CD4-positive, alpha-beta T cell treated with Interferon gamma for 1 hour (primary cell): Measurements from ENCODE around the gene KRT7.

Source experiments
- DNase-seq: peaks from one replicate; pipeline ENCODE4 v3.0.0-alpha.2; 2020

The KRT7 gene

GRCh38 chr12:52212701-52213563, 20.1 kb upstream of the KRT7 start:
- DNase-seq: no peak

GRCh38 chr12:52213564-52214420, 19.3 kb upstream of the KRT7 start:
- DNase-seq: peak; percentile 57

- DNase-seq: no peak
These were observed 18.6 kb upstream of the KRT7 start for GRCh38 chr12:52214421-52214802.

- no peak for DNase-seq
These were observed 17.4 kb upstream of the KRT7 start for GRCh38 chr12:52215587-52216031.

- no peak for DNase-seq
These were observed 16.9 kb upstream of the KRT7 start for GRCh38 chr12:52216100-52216499.

GRCh38 chr12:52216807-52217206, 16.2 kb upstream of the KRT7 start:
- DNase-seq: no peak

GRCh38 chr12:52217223-52217622, 15.8 kb upstream of the KRT7 start:
- no peak for DNase-seq

- no peak for DNase-seq
These were observed 15.0 kb upstream of the KRT7 start for GRCh38 chr12:52218001-52218400.

- no peak for DNase-seq
These were observed 12.6 kb upstream of the KRT7 start for GRCh38 chr12:52220477-52220876.

- no peak for DNase-seq
These were observed 11.8 kb upstream of the KRT7 start for GRCh38 chr12:52221070-52221781.

- DNase-seq: peak; percentile 45
These were observed 11.1 kb upstream of the KRT7 start for GRCh38 chr12:52221912-52222457.

GRCh38 chr12:52222692-52223091, 10.4 kb upstream of the KRT7 start:
- DNase-seq: no peak

GRCh38 chr12:52223406-52224039, 9.5 kb upstream of the KRT7 start:
- no peak for DNase-seq

- no peak for DNase-seq
These were observed 8.9 kb upstream of the KRT7 start for GRCh38 chr12:52224151-52224550.

- no peak for DNase-seq
These were observed 7.3 kb upstream of the KRT7 start for GRCh38 chr12:52225752-52226151.

- DNase-seq: no peak
These were observed 6.6 kb upstream of the KRT7 start for GRCh38 chr12:52226446-52226845.

GRCh38 chr12:52227606-52228166, 5.4 kb upstream of the KRT7 start:
- no peak for DNase-seq

GRCh38 chr12:52228366-52228765, 4.7 kb upstream of the KRT7 start:
- DNase-seq: no peak

- no peak for DNase-seq
These were observed 4.1 kb upstream of the KRT7 start for GRCh38 chr12:52228931-52229330.

GRCh38 chr12:52229836-52230343, 3.2 kb upstream of the KRT7 start:
- DNase-seq: no peak

- no peak for DNase-seq
These were observed 2.4 kb upstream of the KRT7 start for GRCh38 chr12:52230364-52231281.
